OCI-LY7 (cell line): ENCODE measurements around the gene ANKRD10. TPM values are rescaled to one million over a fixed set of nuclear protein-coding genes. Genes with fewer than 3 reads are reported as not detected.

Experiments
- BruUV-seq: library from RNA; stranded (reverse); fragments of 400-500 nt; replicated peaks from 2 replicates; lab custom pipeline; 2021; lab: Mats Ljungman, UMichigan
- CTCF ChIA-PET: fragments of 300-600 bp; sonication (Branson Sonifier 250); formaldehyde crosslinking; loops from one replicate; lab custom pipeline; 2022; ENCODE audit warnings: antibody characterized with exemption; ENCODE audit not compliant: unreplicated experiment; lab: Charles Lee
- POLR2A ChIA-PET: fragments of 300-600 bp; sonication (Branson Sonifier 250); formaldehyde crosslinking; loops from one replicate; lab custom pipeline; 2022; ENCODE audit warnings: antibody characterized with exemption; lab: Charles Lee
- DNase-seq: peaks from one replicate; pipeline ENCODE4 v3.0.0-alpha.2; 2015; ENCODE audit warnings: low spot score
- H2AFZ ChIP-seq: fragments of 200-600 bp; sonication (generic), shearing (Covaris generic); 2 replicates; pipeline ENCODE4 v1.6.1; 2014; ENCODE audit warnings: mild to moderate bottlenecking, antibody characterized with exemption, low read length, moderate library complexity
- H3K27ac ChIP-seq: fragments of 200-600 bp; sonication (generic); 2 replicates; pipeline ENCODE4 v1.5.1; 2014; ENCODE audit warnings: mixed run types, low read depth, mild to moderate bottlenecking, moderate library complexity, low read length, inconsistent platforms; ENCODE audit not compliant: poor library complexity, severe bottlenecking
- H3K36me3 ChIP-seq: fragments of 200-600 bp; sonication (generic); 2 replicates; pipeline ENCODE4 v1.6.1; 2014; ENCODE audit warnings: mild to moderate bottlenecking, antibody characterized with exemption, low read length, moderate library complexity, mixed read lengths; ENCODE audit not compliant: insufficient read depth
- H3K4me1 ChIP-seq: fragments of 200-600 bp; sonication (generic); 2 replicates; pipeline ENCODE4 v1.5.1; 2014; ENCODE audit warnings: mild to moderate bottlenecking, low read length; ENCODE audit not compliant: insufficient read depth, poor library complexity, severe bottlenecking
- H3K4me2 ChIP-seq: fragments of 200-600 bp; sonication (generic); 2 replicates; pipeline ENCODE4 v1.6.1; 2014; ENCODE audit warnings: mild to moderate bottlenecking, low read length
- H3K4me3 ChIP-seq: fragments of 200-600 bp; sonication (generic); 2 replicates; pipeline ENCODE4 v1.5.1; 2014; ENCODE audit warnings: mild to moderate bottlenecking, low read depth, low read length; ENCODE audit not compliant: poor library complexity, severe bottlenecking
- H3K79me2 ChIP-seq: fragments of 200-600 bp; sonication (generic); 2 replicates; pipeline ENCODE4 v1.6.1; 2016; ENCODE audit warnings: low read depth, mild to moderate bottlenecking, low read length, moderate library complexity, mixed read lengths; ENCODE audit not compliant: insufficient read depth
- H3K9me2 ChIP-seq: fragments of 200-600 bp; sonication (generic); 2 replicates; pipeline ENCODE4 v1.6.1; 2016; ENCODE audit warnings: mild to moderate bottlenecking, low read length, mixed read lengths; ENCODE audit not compliant: insufficient read depth
- H3K9me3 ChIP-seq: fragments of 200-600 bp; sonication (generic); 2 replicates; pipeline ENCODE4 v1.6.1; 2014; ENCODE audit warnings: mild to moderate bottlenecking, mixed run types, low read length, mixed read lengths
- H4K20me1 ChIP-seq: fragments of 200-600 bp; sonication (generic); 2 replicates; pipeline ENCODE4 v1.6.1; 2014; ENCODE audit warnings: mild to moderate bottlenecking, antibody characterized with exemption, low read length, moderate library complexity, mixed read lengths; ENCODE audit not compliant: insufficient read depth
- CTCF ChIP-seq: fragments of 200-600 bp; sonication (generic); conservative IDR thresholded peaks from 2 replicates; pipeline ENCODE4 v1.5.1; 2014; ENCODE audit warnings: mild to moderate bottlenecking, antibody characterized with exemption, low read length, moderate library complexity, mixed read lengths
- EZH2phosphoT487 ChIP-seq: fragments of 200-600 bp; sonication (generic); IDR thresholded peaks from 2 replicates; pipeline ENCODE4 v1.6.1; 2018; ENCODE audit warnings: low read depth, borderline replicate concordance, mild to moderate bottlenecking, mixed run types, antibody characterized with exemption, low read length, moderate library complexity, mixed read lengths
- intact Hi-C: fragments of 100-400 bp; cut with micrococcal nuclease; formaldehyde crosslinking; loops from one replicate; pipeline ENCODE4 v1.10.0; 2022; ENCODE audit not compliant: unreplicated experiment
- total RNA-seq, 2 experiments: library from RNA; depleted of rRNA in 1 of 2; stranded (reverse); fragments of >200 nt in 1 of 2; shearing (Covaris generic) in 1 of 2; gene quantifications; 2 replicates each; pipeline ENCODE4 v1.2.3, GENCODE V29; 2014 to 2022

ANKRD10 gene
- total RNA-seq, 2 experiments from 2014 or later, result 82.8 to 86.0 TPM

DNA sequence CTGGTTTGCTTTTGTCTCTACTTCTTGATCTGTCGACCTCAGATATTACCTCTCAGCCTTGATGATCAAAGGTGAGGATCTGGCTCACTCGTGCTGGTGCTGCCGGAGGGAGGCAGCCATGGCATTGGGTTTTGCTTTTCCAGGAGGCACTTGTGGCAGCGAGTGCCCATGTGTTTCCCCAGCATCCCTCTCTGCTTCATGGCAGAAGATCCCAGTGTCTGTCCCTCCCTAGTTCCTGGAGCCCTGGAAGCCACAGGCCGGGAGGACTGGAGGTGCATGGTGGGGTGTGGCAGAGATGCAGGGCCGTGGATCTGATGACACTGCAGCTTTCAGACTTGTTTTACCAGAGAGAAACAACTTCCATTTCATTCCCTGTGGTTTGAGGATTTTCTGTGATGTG, 47.5 kb downstream of the ANKRD10 start:
- no peaks in the 10 kb centered on the region for H3K79me2 ChIP-seq
- intact Hi-C loops, result no loop called here
- H3K36me3 ChIP-seq, result no peaks in the 10 kb centered on the region
- H3K9me3 ChIP-seq, result no peaks in the 10 kb centered on the region
- no peaks in the 10 kb centered on the region for H3K9me2 ChIP-seq
- no peak for DNase-seq
- ChIA-PET CTCF (no interaction called here), POLR2A (no interaction called here)
- TF ChIP-seq EZH2phosphoT487, result no peak
- TF ChIP-seq CTCF, result no peak
- no TSS peak for BruUV-seq
- H2AFZ ChIP-seq, result no peak overlapping the region
- H3K4me1 ChIP-seq, result no peaks in the 10 kb centered on the region
- no peak overlapping the region for H3K4me3 ChIP-seq
- H3K27ac ChIP-seq, result no peak overlapping the region
- no peaks in the 10 kb centered on the region for H4K20me1 ChIP-seq
- no peak overlapping the region for H3K4me2 ChIP-seq

GRCh38 chr13:110866491-110867170, 48.2 kb downstream of the ANKRD10 start:
- TF ChIP-seq EZH2phosphoT487 (no peak), CTCF (no peak)
- H3K36me3 ChIP-seq, result no peaks in the 10 kb centered on the region
- H3K9me3 ChIP-seq, result no peaks in the 10 kb centered on the region
- ChIA-PET CTCF (no interaction called here), POLR2A (no interaction called here)
- intact Hi-C loops, result no loop called here
- no peak overlapping the region for H3K4me2 ChIP-seq
- no TSS peak for BruUV-seq
- H2AFZ ChIP-seq, result no peak overlapping the region
- DNase-seq, result no peak
- no peaks in the 10 kb centered on the region for H3K4me1 ChIP-seq
- no peaks in the 10 kb centered on the region for H3K79me2 ChIP-seq
- H3K27ac ChIP-seq, result no peak overlapping the region
- no peak overlapping the region for H3K4me3 ChIP-seq
- no peaks in the 10 kb centered on the region for H3K9me2 ChIP-seq
- H4K20me1 ChIP-seq, result no peaks in the 10 kb centered on the region

GRCh38 chr13:110863685-110864084, 51.2 kb downstream of the ANKRD10 start:
- no peak overlapping the region for H3K4me2 ChIP-seq
- POLR2A ChIA-PET, result no interaction called here
- H2AFZ ChIP-seq, result no peak overlapping the region
- H4K20me1 ChIP-seq, result no peaks in the 10 kb centered on the region
- H3K9me3 ChIP-seq, result no peaks in the 10 kb centered on the region
- no peaks in the 10 kb centered on the region for H3K36me3 ChIP-seq
- CTCF ChIA-PET, result no interaction called here
- H3K79me2 ChIP-seq, result no peaks in the 10 kb centered on the region
- no peak for TF ChIP-seq EZH2phosphoT487
- no peak for TF ChIP-seq CTCF
- no peak overlapping the region for H3K27ac ChIP-seq
- no TSS peak for BruUV-seq
- intact Hi-C loops, result no loop called here
- H3K9me2 ChIP-seq, result no peaks in the 10 kb centered on the region
- no peaks in the 10 kb centered on the region for H3K4me1 ChIP-seq
- no peak for DNase-seq
- no peak overlapping the region for H3K4me3 ChIP-seq
